GM21528 (cell line): Measurements from ENCODE around the gene RAB3D.
A peak's percentile ranks its signal among the peaks of the same experiment; 100 is the strongest.
"Not testable (repeated sequence)": the region's sequence is repeated elsewhere in the genome, so short reads cannot be mapped to it uniquely, and the experiment has no call there.

Source experiments
- ATAC-seq: cut with Tn5 transposase; IDR thresholded peaks from one replicate; pipeline ENCODE4 v1.9.1; 2021; ENCODE audit warnings: mild to moderate bottlenecking, moderate library complexity; ENCODE audit not compliant: unreplicated experiment, low FRiP score

Gene RAB3D, protein sequence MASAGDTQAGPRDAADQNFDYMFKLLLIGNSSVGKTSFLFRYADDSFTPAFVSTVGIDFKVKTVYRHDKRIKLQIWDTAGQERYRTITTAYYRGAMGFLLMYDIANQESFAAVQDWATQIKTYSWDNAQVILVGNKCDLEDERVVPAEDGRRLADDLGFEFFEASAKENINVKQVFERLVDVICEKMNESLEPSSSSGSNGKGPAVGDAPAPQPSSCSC

DNA sequence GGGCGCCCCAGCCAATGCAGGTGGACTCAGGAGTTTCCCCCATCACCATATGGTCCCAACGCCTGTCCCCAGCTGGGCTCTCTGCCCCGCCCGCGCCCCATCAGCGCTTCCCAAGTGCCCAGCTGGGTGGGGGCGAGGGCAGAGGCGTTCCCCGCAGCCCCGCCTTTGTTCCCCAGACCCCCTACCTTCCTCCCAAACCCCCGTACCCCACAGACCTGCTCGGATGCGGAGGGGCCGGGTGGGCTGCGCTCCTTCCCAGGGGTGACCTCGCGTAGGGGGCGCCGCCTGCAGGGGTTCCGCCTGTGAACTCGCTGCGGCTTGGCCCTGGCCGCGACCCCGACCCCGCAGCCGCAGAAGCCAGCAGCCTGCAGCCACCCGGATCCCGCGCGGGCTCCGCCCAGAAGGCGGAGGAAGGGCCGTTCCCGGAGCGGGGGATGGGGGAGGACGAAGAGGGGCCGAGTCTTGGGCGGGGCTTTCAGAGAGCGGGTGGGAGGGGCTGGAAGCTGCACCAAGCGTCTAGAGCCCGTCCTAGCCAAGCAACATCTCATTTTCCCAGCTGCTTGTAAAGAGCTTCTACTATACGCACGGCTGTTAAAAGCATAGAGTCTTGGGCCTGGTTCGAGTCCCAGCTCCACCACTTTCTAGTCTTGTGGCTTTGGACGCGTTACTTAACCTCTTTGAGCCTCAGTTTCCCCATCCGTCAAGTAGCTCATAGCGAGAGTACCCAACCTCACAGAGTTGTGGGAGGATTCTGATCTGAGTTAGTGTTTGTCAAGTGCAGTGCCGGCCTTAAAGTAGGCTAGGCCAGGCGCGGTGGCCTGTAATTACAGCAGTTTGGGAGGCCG lies at the start of gene RAB3D:
TSS of gene RAB3D (minus strand) at position 404 of the 845 bp plus-strand sequence. CDS start 2,258 bp downstream, outside the sequence.
- ATAC-seq = peak; percentile 74

DNA sequence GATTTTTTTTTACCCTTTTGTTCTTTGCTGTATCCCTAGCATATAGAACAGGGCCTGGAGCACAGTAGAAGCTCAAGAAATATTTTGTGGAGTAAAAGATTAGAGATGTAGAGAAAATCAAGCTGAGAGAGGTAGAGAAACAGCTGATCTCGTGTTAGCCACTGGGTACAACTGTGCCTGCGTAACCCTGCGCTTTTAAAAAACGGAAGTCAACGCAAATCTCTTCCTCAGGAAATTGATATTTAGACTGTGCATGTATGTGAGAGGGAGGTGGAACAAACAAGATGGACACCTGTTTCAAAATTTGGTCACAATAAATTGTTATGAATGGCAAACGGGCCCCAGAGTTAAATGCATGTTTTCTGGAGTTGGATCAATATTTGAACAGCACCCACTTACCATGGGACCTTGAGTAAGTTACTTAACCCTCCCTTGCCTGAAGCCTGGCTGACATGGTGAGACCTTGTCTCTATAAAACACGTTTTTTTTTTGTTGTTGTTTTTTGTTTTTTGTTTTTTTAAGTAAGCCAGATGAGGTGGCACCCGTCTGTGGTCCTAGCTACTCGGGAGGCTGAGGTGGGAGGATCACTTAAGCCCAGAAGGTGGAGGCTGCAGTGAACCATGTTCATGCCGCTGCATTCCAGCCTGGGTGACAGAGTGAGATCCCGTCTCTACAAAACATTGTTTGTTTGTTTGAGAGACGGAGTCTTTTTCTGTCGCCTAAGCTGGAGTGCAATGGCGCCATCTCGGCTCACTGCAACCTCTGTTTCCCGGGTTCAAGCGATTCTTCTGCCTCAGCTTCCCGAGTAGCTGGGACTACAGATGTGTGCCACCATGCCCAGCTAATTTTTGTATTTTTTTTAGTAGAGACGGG lies 47.9 kb upstream of the RAB3D start:
- no peak for ATAC-seq

DNA sequence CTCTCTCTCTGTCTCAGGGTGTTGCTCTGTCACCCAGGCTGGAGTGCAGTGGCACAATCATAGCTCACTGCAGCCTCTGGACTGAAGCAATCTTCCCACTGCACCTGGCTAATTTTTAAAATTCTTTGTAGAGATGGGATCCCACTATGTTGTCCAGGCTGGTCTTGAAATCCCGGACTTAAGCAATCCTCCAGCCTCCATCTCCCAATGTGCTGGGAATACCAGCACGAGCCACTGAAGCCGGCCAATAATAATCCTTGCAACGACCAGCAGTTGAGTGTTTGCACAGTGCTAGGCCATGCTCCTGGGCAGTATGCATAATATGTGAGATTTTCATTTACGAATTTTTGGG lies 45.3 kb upstream of the RAB3D start:
- ATAC-seq = no peak

DNA sequence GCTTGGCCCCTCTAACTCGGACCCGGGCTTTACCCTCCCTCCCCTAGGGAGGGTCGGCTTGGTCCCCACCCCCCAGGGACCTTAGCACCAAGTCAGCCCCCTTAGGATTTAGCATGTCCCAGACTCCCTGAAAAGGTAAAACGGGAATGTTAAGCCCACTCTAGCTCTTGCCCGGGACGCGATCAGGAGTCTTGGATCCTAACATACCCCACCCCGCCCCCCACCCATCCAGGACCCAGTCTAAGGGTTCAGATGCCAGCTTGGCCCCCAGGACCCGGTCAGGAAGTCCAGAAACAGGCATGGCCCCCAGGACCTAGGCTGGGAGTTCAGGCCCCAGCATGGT lies 44.2 kb upstream of the RAB3D start:
- no peak for ATAC-seq

DNA sequence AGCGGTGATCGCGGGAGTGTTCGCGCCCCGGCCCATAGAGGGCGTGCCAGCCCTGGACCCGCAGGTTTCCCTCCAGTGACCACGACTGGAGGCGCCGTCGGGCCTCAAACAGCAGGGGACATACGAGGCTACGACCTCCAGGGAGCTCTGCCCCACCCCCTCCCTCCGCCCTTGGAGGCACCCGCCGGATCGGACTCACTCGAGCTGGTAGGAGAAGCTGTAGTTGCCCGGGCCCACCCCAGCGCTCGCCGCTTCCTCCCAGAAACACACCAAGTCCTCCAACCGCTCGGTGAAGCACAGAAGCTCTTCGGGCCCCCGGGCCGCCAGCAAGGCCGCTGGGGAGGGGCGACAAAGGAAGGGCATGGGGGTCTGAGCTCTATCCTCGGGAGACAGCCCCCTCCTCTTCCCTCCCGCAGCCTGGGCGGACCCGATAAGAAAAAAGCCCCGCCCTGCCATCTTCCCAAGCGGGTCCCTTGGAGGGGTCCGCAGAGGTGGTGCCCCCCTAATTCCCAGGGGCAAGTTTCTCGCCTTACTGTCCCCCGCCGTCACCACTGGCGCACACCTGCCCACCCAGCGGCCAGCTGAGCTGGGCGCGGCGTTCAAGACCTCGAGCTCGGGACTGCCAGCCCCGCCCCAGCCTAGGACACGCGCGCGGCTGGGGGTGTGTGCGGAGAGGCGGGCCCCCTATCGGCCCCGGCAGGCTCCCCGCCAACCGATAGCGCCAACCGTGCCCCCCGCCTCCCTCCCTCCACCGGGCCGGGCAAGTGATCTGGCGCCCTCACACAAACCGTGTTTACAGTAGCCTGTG lies 43.6 kb upstream of the RAB3D start:
- ATAC-seq = no peak

DNA sequence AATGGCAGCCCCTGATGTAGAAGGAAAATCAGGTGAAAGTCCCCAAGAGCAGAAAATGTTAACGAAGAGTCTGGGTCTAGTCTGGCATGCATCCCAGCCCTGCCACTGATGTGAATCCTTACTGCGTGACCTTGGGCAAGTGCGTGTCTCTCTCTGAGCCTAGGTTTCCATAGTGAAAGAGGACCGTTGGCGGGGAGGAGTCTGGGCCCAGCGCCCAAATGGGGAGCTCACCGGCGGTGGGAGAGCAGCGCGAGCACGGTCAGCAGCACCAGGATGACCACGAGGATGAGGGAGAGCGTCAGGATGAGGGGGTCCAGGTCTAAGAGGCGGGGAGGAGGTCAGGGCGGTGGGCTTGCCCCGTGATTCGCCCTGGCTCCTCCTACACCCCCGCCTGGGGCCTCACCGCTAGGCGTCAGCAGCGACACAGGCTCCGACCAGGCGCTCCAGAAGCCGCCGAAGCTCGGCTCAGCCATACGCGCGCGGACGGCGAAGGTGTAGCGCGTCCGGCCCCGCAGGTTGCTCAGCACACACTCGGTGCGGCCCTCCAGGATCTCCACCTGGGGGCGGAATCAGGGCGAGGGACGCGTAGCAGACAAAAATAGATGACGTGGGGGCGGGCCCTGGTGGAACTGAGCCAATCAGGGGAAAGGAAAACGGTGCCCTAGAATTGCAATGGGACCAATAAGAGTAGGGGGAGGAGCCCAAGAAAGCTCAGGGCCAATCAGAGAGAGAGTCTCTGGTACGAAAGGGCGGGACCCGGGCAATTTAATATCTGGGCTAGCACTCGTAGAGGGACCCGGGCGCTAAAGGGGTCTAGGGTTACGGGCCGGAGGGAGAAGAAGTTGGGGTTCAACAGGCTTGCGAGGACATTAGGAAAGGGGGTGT lies 41.4 kb upstream of the RAB3D start:
- ATAC-seq = peak; percentile 76

DNA sequence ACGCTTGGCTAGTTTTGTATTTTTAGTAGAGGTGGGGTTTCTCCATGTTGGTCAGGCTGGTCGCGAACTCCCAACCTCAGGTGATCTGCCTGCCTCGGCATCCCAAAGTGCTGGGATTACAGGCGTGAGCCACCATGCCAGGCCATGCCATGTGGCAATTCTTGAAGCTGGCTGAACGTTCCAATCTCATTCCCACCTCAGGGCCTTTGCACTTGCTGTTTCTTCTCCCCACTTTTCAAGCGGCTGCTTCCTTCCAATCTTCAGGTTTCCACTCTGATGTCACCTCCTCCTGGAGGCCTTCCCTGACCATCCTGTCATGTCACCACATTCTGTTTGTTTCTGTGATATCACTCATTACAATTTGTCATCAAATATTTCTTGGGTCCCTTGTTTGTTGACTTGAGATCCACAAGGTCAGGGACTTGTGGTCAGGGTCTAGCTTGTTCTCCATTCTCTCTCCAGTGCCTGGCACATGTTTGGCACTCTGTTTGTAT lies 40.4 kb upstream of the RAB3D start:
- no peak for ATAC-seq

DNA sequence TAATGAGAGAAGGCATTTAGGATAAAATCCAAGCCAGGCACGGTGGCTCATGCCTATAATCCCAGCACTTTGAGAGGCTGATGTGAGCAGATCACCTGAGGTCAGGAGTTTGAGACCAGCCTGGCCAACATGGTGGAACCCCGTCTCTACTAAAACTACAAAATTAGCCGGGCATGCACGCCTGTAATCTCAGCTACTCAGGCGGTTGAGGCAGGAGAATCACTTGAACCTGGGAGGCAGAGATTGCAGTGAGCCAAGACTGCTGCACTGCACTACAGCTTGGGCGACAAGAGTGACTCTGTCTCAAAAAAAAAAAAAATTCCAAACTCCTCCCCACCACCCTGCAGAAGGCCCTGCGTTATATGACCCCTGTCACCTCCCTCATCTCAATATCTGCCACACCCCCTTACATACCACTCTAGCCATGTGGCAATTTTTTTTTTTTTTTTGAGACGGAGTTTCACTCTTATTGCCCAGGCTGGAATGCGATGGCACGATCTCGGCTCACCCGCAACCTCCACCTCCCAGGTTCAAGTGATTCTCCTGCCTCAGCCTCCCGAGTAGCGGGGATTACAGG lies 39.9 kb upstream of the RAB3D start:
- not testable (repeated sequence) for ATAC-seq

DNA sequence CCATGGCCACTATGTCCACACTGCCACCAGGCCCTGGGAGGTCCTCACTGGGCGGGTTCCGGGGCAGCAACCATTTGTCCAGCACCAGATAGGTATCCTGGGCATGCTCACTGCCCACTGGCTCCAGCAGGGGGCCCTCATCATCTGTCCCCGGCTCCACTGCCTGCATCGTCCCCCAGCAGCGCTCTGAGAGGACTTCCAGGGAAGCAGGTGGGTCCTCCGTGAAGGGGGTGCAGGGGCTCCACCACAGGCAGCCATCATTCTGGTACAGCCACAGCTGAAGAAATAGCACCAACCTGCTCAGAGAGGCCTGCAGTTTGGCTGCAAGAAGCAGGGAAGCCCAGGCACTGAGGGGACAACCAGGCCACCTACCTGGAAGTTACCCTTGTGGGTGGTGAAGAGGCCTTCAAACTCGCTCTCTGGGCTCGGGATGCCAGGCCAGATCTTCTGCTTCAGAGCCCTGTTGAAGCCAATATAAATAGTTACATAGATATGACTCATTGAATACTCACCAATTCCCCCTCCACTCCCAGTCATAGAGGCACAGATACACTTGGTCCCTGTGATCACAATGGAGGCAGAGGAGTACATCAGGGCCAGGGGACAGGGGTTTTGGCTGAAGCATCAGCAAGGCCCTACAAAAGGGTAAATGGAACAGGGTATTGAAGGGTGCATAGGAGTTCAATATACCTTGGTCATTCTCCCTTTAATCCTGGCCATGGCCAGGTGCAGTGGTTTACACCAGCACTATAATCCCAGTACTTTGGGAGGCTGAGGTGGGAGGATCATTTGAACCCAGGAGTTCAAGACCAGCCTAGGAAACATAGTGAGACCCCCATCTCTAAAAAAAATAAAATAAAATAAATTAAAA lies 39.1 kb upstream of the RAB3D start:
- ATAC-seq = no peak

DNA sequence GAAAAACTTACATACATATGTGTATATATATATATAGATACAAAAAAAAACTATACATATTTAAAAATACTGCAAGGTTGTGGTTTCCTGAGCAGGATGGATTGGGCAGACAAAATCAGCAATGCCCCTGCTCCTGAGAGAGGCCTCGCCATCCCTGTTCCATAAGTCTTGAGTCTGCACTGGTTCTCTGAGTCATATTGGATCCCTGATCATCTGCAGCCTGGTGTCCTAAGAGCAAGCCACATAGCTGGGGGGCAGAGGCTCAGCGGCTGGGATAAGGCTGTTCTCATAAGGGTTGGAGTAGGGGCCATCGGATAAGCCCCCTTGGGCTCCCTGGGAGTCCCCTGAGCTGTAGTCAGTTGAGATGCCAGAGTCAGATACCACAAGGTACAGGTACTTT lies 38.3 kb upstream of the RAB3D start:
- no peak for ATAC-seq

DNA sequence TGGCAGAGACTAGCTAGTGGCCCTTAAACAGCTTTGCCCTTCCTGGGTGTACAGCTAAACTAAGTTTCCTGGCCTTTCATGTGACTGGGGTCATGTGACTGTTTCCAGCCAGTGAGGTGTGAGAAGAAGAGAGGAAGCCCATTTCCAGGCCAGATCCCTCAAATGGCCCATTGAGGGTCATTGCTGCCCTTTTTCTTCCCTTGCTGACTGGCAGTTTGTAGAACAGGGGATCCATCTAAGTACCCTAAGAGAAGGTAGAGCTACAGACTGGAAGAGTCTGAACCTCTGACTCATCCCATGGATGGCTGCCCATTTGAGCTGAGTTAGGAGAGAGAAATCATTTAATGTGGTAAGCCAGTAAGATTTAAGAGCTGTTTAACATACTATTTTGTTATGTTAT lies 37.8 kb upstream of the RAB3D start:
- ATAC-seq = no peak

DNA sequence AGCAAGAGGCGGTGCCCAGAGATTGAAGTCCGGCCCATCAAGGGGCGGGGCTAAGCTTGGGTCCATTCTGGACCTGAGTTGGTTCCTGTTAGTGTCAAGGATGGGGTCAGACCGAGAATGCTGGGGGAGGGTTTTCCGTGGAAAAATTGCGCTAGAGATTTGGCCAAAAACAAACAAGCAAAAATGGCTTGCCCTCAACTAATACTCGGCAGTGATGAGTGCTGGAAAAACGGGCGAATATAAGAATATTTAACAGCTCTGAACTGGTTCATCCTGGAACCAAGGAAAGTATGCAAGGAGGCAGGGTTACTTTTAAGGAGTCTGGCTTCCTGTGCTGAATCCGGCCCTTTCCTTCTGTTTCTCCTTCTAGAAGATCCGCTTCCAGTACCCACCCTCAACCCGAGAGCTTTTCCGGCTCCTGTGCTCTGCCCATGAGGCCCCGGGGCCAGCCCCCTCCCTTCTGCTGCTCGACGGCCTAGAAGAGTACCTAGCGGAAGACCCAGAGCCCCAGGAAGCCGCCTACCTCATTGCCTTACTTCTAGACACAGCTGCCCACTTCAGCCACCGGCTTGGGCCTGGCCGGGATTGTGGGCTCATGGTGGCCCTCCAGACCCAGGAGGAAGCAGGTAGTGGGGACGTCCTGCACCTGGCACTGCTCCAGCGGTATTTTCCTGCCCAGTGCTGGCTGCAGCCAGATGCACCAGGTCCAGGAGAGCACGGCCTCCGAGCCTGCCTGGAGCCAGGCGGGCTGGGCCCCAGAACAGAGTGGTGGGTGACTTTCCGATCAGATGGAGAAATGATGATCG lies 35.9 kb upstream of the RAB3D start:
- ATAC-seq = no peak

DNA sequence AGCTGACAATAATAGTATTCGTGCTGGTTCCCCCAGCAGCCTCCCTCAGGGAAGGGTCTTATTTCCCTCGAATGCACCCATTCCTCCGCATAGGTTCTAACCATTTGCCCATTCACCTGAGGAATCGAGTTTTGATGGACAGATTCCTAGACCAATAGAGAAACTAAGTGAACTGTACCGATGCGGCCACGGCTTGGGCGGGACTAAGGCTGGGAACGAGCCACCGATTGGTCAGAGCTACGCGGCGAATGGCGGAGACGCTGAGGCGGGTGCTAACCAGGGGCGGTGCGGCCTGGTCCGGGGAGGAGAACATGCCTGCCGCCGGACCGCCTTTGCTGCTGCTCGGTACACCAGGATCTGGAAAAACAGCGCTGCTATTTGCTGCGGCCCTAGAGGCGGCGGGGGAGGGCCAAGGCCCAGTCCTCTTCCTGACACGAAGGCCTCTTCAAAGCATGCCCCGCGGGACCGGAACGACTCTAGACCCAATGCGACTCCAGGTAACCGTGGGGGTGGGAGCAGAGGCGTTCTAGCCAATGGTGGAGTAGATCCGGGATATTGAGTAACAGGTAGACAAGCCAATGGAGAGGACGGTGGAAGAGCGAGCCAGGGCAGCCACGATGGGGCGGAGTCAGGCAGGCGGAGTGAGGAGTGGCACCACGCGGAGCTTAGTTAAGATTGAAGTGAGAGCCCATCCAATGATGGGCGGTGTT lies 35.1 kb upstream of the RAB3D start, which contains the start of gene SWSAP1:
TSS of gene SWSAP1 (plus strand) at position 234 of the 710 bp plus-strand sequence. CDS start at position 249, 15 bp downstream.
- ATAC-seq = peak; percentile 86

DNA sequence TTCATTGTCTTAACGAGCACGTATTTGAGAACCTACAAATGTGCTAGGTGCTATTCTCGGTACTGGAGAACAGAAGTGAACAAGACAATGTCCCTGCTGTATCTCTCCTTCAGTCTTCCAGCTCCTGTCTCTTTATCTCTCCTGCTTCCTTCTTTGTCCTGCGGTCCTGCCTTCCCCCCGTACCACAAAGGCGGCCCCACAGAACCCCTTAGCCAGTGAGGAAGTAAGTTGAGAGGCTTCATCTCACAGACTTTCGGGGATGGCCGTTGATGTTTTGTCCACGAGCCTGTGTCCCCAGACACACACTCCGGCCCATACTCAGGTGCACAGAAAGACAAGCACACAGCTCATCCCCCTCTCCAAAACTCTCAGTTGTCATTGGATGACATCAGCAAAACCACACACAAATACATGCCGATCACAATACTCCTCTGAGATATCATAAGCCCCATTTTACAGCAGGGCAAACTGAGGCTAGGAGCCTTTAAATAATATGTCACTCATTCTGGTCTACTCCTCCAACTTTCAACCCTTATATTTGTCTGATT lies 34.5 kb upstream of the RAB3D start:
- ATAC-seq = no peak

DNA sequence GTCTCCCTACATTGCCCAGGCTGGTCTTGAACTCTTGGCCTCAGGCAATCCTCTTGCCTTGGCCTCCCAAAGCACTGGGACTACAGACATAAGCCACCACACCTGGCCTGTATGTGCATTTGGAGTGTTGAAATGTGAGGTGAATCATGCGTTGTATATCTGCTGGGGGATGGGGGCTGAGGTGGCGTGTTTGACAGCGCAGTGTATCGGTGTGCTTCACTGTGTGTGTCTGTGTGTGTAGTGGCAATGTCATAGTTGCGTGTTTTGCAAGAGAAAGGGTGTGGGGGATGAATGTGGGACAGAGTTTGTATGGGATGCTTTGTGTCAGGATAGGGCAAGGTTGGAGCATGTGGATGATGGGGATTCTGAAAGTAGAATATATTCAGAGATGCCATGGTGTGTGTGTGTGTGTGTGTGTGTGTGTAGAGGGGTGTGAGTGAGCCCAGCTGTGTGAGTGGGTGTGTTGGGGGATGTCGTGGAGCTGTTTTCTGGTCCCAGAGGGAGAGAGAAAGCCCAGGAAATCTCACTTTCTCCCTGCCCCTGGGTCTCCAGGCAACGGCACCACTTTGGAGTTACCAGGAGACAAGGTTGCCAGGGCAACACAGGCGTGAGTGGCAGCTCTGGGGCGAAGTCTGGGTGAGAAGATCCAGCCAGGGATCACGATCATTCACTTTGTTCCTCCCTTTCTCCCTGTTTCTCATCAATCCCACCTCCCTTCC lies 33.9 kb upstream of the RAB3D start:
- ATAC-seq = no peak

DNA sequence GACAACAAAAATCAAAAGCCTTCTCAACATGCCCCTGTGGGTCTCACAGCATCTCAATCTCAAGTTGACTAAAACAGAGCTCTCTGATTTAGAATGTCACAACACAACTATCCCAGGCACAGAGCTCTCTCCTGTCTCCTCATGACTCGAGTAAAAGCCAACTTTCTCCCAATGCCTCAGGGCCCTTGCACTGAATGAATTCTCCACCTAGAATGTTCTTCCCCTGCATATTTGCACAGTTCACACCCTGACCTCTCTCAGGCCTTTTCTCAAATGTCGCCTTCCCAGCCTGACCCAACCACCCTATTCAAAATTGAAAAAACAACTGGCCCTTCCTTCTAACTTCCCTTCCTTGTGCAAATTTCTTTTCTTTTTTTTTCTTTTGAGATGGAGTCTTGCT lies 31.3 kb upstream of the RAB3D start:
- ATAC-seq = no peak
